SK-N-SH treated with all-trans-retinoic acid at 6 μM for 48 hours (cell line): ENCODE results near the gene ADGRV1.

Experiments
- ATAC-seq: fragments of 200-7000 bp; cut with Tn5 transposase; 3 replicates; pipeline ENCODE4 v1.9.1; 2020; ENCODE audit warnings: mild to moderate bottlenecking, moderate library complexity
- ARNTL ChIP-seq: fragments of 450-650 bp; formaldehyde crosslinking; IDR thresholded peaks from 2 replicates; pipeline ENCODE4 v1.5.0; 2020; ENCODE audit warnings: low read depth, mild to moderate bottlenecking, moderate library complexity, borderline replicate concordance
- BACH2 ChIP-seq: fragments of 250-450 bp; sonication (Bioruptor Pico); IDR thresholded peaks from 2 replicates; pipeline ENCODE4 v1.9.0; 2021; ENCODE audit warnings: mild to moderate bottlenecking, borderline replicate concordance
- ESRRG ChIP-seq: fragments of 250-450 bp; sonication (Bioruptor Pico); IDR thresholded peaks from 2 replicates; pipeline ENCODE4 v1.6.1; 2021; ENCODE audit warnings: mild to moderate bottlenecking
- GLIS3 ChIP-seq: fragments of 250-450 bp; sonication (Bioruptor Pico); IDR thresholded peaks from 2 replicates; pipeline ENCODE4 v1.5.0; 2020; ENCODE audit warnings: mild to moderate bottlenecking, moderate library complexity
- ISL1 ChIP-seq: fragments of 250-450 bp; sonication (Bioruptor Pico); IDR thresholded peaks from 2 replicates; pipeline ENCODE4 v2.1.2; 2022; ENCODE audit warnings: mild to moderate bottlenecking, moderate library complexity
- OSR1 ChIP-seq: fragments of 250-450 bp; sonication (Bioruptor Pico); IDR thresholded peaks from 2 replicates; pipeline ENCODE4 v1.8.0; 2022; ENCODE audit warnings: moderate library complexity, mild to moderate bottlenecking, inconsistent platforms
- PPARA ChIP-seq: fragments of 250-450 bp; sonication (Bioruptor Pico); IDR thresholded peaks from 2 replicates; pipeline ENCODE4 v1.5.0; 2020; ENCODE audit warnings: mild to moderate bottlenecking, borderline replicate concordance
- RARB ChIP-seq: fragments of 250-450 bp; sonication (Bioruptor Pico); IDR thresholded peaks from 2 replicates; pipeline ENCODE4 v1.8.0; 2021; ENCODE audit warnings: mild to moderate bottlenecking, moderate library complexity
- SNAI2 ChIP-seq: fragments of 250-450 bp; sonication (Bioruptor Pico); IDR thresholded peaks from 2 replicates; pipeline ENCODE4 v1.5.0; 2020; ENCODE audit warnings: mild to moderate bottlenecking, moderate library complexity
- TCF4 ChIP-seq: fragments of 250-450 bp; sonication (Bioruptor Pico); IDR thresholded peaks from 2 replicates; pipeline ENCODE4 v1.8.0; 2021; ENCODE audit warnings: mild to moderate bottlenecking, moderate library complexity, borderline replicate concordance
- TOX ChIP-seq: fragments of 250-450 bp; sonication (Bioruptor Pico); IDR thresholded peaks from 2 replicates; pipeline ENCODE4 v1.8.0; 2021; ENCODE audit warnings: mild to moderate bottlenecking, moderate library complexity, borderline replicate concordance
- ZFP3 ChIP-seq: fragments of 250-450 bp; sonication (Bioruptor Pico); IDR thresholded peaks from 2 replicates; pipeline ENCODE4 v1.5.0; 2020; ENCODE audit warnings: mild to moderate bottlenecking, moderate library complexity
- ZNF565 ChIP-seq: fragments of 450-650 bp; formaldehyde crosslinking; conservative IDR thresholded peaks from 2 replicates; pipeline ENCODE4 v1.5.0; 2020; ENCODE audit warnings: low read depth, mild to moderate bottlenecking, moderate library complexity
- ZNF70 ChIP-seq: fragments of 450-650 bp; formaldehyde crosslinking; IDR thresholded peaks from 2 replicates; pipeline ENCODE4 v1.5.0; 2020; ENCODE audit warnings: mild to moderate bottlenecking, moderate library complexity
- ZNF8 ChIP-seq: fragments of 450-650 bp; formaldehyde crosslinking; IDR thresholded peaks from 2 replicates; pipeline ENCODE4 v1.5.0; 2020; ENCODE audit warnings: mild to moderate bottlenecking, moderate library complexity
- TF ChIP-seq, protein P1 (sequence below): fragments of 250-450 bp; sonication (Bioruptor Pico); IDR thresholded peaks from 2 replicates; pipeline ENCODE4 v1.5.1; 2021; ENCODE audit warnings: mild to moderate bottlenecking, moderate library complexity
- TF ChIP-seq, protein P2 (sequence below): fragments of 250-450 bp; sonication (Bioruptor Pico); IDR thresholded peaks from 2 replicates; pipeline ENCODE4 v1.5.0; 2020; ENCODE audit warnings: mild to moderate bottlenecking, moderate library complexity
- TF ChIP-seq, protein P3 (sequence below): fragments of 250-450 bp; sonication (Bioruptor Pico); IDR thresholded peaks from 2 replicates; pipeline ENCODE4 v1.8.0; 2020; ENCODE audit warnings: mild to moderate bottlenecking, moderate library complexity, borderline replicate concordance
- TF ChIP-seq, protein P4 (sequence below): fragments of 250-450 bp; sonication (Bioruptor Pico); IDR thresholded peaks from 2 replicates; pipeline ENCODE4 v1.8.0; 2021; ENCODE audit warnings: low read depth, mild to moderate bottlenecking, moderate library complexity, borderline replicate concordance
- TF ChIP-seq, protein P5 (sequence below): fragments of 250-450 bp; sonication (Bioruptor Pico); IDR thresholded peaks from 2 replicates; pipeline ENCODE4 v1.5.1; 2020; ENCODE audit warnings: low read depth, mild to moderate bottlenecking, moderate library complexity

ADGRV1 gene

DNA sequence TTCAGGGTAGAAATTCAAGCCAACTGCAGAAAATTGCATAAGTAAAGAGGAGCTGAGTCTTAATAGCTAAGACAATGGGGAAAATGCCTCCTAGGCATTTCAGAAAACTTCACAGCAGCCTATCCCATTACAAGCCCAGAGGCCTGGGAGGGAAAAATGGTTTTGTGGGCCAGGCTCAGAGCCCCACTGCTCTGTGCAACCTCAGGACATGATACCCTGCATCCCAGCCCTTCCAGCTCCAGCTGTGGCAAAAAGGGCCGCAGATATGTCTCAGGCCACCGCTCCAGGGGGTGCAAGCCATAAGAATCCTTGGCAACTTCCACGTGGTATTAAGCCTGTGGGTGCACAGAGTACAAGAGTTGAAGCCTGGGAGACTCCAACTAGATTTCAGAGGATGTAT is 437.5 kb downstream of the ADGRV1 start:
- ATAC-seq: no peak
- TF ChIP-seq, protein P1, sequence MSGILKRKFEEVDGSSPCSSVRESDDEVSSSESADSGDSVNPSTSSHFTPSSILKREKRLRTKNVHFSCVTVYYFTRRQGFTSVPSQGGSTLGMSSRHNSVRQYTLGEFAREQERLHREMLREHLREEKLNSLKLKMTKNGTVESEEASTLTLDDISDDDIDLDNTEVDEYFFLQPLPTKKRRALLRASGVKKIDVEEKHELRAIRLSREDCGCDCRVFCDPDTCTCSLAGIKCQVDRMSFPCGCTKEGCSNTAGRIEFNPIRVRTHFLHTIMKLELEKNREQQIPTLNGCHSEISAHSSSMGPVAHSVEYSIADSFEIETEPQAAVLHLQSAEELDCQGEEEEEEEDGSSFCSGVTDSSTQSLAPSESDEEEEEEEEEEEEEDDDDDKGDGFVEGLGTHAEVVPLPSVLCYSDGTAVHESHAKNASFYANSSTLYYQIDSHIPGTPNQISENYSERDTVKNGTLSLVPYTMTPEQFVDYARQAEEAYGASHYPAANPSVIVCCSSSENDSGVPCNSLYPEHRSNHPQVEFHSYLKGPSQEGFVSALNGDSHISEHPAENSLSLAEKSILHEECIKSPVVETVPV (CRISPR knock-in tag): no peak
- TF ChIP-seq, protein P2, sequence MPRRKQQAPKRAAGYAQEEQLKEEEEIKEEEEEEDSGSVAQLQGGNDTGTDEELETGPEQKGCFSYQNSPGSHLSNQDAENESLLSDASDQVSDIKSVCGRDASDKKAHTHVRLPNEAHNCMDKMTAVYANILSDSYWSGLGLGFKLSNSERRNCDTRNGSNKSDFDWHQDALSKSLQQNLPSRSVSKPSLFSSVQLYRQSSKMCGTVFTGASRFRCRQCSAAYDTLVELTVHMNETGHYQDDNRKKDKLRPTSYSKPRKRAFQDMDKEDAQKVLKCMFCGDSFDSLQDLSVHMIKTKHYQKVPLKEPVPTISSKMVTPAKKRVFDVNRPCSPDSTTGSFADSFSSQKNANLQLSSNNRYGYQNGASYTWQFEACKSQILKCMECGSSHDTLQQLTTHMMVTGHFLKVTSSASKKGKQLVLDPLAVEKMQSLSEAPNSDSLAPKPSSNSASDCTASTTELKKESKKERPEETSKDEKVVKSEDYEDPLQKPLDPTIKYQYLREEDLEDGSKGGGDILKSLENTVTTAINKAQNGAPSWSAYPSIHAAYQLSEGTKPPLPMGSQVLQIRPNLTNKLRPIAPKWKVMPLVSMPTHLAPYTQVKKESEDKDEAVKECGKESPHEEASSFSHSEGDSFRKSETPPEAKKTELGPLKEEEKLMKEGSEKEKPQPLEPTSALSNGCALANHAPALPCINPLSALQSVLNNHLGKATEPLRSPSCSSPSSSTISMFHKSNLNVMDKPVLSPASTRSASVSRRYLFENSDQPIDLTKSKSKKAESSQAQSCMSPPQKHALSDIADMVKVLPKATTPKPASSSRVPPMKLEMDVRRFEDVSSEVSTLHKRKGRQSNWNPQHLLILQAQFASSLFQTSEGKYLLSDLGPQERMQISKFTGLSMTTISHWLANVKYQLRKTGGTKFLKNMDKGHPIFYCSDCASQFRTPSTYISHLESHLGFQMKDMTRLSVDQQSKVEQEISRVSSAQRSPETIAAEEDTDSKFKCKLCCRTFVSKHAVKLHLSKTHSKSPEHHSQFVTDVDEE (CRISPR knock-in tag): no peak
- TF ChIP-seq ZFP3 (no peak), OSR1 (CRISPR knock-in tag) (no peak), TOX (CRISPR knock-in tag) (no peak), ESRRG (no peak), ISL1 (CRISPR knock-in tag) (no peak), ZNF565 (no peak)
- TF ChIP-seq, protein P3, sequence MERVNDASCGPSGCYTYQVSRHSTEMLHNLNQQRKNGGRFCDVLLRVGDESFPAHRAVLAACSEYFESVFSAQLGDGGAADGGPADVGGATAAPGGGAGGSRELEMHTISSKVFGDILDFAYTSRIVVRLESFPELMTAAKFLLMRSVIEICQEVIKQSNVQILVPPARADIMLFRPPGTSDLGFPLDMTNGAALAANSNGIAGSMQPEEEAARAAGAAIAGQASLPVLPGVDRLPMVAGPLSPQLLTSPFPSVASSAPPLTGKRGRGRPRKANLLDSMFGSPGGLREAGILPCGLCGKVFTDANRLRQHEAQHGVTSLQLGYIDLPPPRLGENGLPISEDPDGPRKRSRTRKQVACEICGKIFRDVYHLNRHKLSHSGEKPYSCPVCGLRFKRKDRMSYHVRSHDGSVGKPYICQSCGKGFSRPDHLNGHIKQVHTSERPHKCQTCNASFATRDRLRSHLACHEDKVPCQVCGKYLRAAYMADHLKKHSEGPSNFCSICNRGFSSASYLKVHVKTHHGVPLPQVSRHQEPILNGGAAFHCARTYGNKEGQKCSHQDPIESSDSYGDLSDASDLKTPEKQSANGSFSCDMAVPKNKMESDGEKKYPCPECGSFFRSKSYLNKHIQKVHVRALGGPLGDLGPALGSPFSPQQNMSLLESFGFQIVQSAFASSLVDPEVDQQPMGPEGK (CRISPR knock-in tag): no peak
- TF ChIP-seq, all 23 proteins: peak for 0

DNA sequence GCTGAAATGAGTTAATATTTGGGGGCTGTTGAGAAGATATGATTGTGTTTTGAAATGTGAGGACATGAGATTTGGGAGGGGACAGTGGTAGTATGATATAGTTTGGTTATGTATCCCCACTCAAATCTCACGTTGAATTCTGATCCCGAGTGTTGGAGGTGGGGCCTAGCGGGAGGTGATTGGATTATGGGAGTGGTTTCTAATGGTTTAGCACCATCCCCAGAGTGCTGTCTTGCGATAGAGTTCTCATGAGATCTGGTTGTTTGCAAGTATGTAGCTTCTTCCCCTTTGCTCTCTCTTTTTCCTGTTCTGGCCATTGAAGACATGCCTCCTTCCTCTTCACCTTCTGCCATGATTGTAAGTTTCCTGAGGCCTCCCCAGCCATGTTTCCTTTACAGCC is 438.5 kb downstream of the ADGRV1 start:
- no peak for ATAC-seq
- TF ChIP-seq GLIS3: no peak
- TF ChIP-seq SNAI2 (CRISPR knock-in tag): no peak
- TF ChIP-seq, protein P1 (CRISPR knock-in tag): no peak
- TF ChIP-seq, protein P2 (CRISPR knock-in tag): no peak
- TF ChIP-seq TCF4 (CRISPR knock-in tag): no peak

DNA sequence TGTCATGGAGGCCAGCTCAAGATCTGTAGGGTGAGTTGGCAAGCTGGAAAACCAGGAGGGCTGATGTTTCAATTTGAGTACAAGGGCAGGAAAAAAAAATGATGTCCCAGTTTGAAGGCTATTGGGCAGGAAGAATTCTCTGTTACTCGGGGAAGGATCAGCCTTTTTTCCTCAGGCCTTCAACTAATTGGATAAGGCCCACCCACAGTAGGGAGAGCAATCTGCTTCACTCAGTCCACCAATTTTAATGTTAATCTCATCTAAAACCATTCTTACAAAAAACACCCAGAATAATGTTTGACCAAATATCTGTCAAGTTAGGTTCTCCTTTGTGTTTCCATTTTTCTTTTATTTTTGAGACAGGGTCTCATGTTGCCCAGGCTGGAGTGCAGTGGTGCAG is 442.1 kb downstream of the ADGRV1 start:
- ATAC-seq: no peak
- TF ChIP-seq OSR1 (CRISPR knock-in tag) (no peak), ZNF565 (no peak), ZFP3 (no peak), ARNTL (CRISPR knock-in tag) (no peak), ZNF8 (CRISPR knock-in tag) (no peak), ZNF70 (CRISPR knock-in tag) (no peak), TOX (CRISPR knock-in tag) (no peak), BACH2 (CRISPR knock-in tag) (no peak), ISL1 (CRISPR knock-in tag) (no peak), TCF4 (CRISPR knock-in tag) (no peak), RARB (no peak), ESRRG (no peak), PPARA (CRISPR knock-in tag) (no peak)
- TF ChIP-seq, protein P4, sequence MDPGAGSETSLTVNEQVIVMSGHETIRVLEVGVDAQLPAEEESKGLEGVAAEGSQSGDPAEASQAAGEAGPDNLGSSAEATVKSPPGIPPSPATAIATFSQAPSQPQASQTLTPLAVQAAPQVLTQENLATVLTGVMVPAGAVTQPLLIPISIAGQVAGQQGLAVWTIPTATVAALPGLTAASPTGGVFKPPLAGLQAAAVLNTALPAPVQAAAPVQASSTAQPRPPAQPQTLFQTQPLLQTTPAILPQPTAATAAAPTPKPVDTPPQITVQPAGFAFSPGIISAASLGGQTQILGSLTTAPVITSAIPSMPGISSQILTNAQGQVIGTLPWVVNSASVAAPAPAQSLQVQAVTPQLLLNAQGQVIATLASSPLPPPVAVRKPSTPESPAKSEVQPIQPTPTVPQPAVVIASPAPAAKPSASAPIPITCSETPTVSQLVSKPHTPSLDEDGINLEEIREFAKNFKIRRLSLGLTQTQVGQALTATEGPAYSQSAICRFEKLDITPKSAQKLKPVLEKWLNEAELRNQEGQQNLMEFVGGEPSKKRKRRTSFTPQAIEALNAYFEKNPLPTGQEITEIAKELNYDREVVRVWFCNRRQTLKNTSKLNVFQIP (CRISPR knock-in tag): no peak
- TF ChIP-seq, protein P1 (CRISPR knock-in tag): no peak
- TF ChIP-seq, protein P5, sequence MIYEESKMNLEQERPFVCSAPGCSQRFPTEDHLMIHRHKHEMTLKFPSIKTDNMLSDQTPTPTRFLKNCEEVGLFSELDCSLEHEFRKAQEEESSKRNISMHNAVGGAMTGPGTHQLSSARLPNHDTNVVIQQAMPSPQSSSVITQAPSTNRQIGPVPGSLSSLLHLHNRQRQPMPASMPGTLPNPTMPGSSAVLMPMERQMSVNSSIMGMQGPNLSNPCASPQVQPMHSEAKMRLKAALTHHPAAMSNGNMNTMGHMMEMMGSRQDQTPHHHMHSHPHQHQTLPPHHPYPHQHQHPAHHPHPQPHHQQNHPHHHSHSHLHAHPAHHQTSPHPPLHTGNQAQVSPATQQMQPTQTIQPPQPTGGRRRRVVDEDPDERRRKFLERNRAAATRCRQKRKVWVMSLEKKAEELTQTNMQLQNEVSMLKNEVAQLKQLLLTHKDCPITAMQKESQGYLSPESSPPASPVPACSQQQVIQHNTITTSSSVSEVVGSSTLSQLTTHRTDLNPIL (CRISPR knock-in tag): no peak
